Measurements from ENCODE around the gene COL9A3.

The COL9A3 gene

GRCh38 chr20:62876501-62876901 is 59.7 kb downstream of the COL9A3 start:
- in situ Hi-C loops (cut with MboI; ENCODE audit: low sequenced_read_pairs): no loop called here

GRCh38 chr20:62876902-62877816 is 60.3 kb downstream of the COL9A3 start:
- in situ Hi-C loops (cut with MboI; ENCODE audit: low sequenced_read_pairs): no loop called here

- in situ Hi-C loops (cut with MboI; ENCODE audit: low sequenced_read_pairs): no loop called here
These were observed 61.6 kb downstream of the COL9A3 start for GRCh38 chr20:62878244-62879038.

GRCh38 chr20:62879275-62880146 is 62.7 kb downstream of the COL9A3 start:
- in situ Hi-C loops (cut with MboI; ENCODE audit: low sequenced_read_pairs): no loop called here

DNA sequence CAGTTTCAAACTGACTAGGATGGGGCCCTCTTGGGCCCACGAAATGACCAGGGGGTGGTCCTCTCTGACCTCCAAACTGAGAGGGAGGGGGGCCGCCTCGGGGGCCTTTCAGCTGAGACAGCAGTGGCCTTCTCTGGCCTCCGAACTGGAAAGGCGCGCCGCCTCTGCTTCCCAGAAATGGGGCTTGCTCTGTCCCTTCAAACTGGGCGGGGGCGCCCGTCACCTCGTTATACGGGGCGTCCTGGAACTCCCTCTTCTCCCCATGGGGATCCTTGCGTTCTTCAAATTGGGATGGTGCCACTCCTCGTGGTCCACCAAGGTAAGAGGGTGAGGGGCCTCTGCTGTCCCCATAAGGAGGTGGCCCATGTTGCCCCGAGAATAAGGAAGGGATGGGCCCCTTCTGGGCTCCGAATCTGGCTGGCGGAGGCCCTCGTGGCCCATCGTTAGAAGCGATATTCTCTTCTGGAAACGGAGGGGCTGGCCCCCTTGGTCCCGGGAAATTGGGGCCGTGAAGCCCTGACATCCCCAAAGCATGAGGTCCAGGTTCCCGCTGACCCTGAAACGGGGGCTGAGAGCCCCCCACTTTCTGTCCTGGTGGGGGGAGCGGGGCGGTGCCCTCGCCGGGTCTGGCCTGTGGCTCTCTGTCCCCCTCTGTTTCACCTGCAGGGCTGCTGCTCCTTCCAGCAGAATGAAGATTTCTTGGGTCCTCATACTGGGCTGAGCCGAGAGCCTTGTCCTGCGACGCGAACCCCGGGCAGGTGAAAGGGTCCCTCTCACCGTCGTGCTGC is 63.5 kb downstream of the COL9A3 start:
- in situ Hi-C loops (cut with MboI; ENCODE audit: low sequenced_read_pairs): no loop called here

GRCh38 chr20:62880935-62881661 is 64.2 kb downstream of the COL9A3 start:
- in situ Hi-C loops (cut with MboI; ENCODE audit: low sequenced_read_pairs): no loop called here

GRCh38 chr20:62881662-62882395 is 65.0 kb downstream of the COL9A3 start:
- in situ Hi-C loops (cut with MboI; ENCODE audit: low sequenced_read_pairs): no loop called here

- in situ Hi-C loops (cut with MboI; ENCODE audit: low sequenced_read_pairs): no loop called here
These were observed 65.6 kb downstream of the COL9A3 start for GRCh38 chr20:62882426-62882825.

- in situ Hi-C loops (cut with MboI; ENCODE audit: low sequenced_read_pairs): no loop called here
These were observed 67.7 kb downstream of the COL9A3 start for GRCh38 chr20:62884556-62884955.

DNA sequence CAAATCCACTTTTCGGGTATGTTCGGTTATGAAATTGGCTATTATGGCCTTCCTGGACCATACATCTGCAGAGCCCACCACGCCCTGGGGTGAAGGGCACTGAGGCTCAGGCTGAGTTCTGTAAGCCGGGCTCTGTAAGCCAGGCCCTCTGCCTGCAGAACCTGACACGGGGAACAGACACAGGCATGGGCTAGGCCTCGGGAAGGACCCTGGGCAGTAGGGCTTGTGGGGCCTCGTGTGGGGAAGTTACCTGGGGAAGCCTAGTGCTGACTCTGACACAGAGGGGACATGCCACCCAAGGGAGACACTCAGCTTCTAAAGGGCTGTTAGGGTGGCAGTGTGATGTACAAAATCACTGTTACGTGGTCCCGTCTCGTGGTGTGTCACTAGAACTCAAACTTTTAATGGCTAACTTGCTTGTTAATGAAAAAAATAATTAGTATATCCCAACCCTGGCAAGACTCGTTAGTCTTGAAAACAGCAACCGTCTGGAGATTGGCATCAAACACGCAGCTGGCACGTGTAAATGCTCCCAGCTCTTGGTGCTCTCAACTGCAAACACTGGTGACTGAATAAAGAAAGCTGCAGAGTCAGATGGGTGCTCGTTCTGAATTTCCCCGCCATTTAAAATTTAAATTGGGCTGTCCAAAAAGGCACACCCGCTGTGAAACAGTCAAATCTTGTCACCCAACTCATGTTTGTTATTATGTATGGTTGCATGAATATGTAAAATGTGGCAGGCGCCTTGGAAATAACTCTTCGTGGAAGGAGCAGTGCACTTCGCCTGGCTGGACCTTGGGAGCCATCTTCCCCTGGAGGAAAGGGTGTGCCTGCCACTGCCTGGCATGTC is 68.4 kb downstream of the COL9A3 start:
- in situ Hi-C loops (cut with MboI; ENCODE audit: low sequenced_read_pairs): no loop called here

GRCh38 chr20:62885896-62886708 is 69.3 kb downstream of the COL9A3 start:
- in situ Hi-C loops (cut with MboI; ENCODE audit: low sequenced_read_pairs): no loop called here

- in situ Hi-C loops (cut with MboI; ENCODE audit: low sequenced_read_pairs): no loop called here
These were observed 69.8 kb downstream of the COL9A3 start for GRCh38 chr20:62886709-62887058.

GRCh38 chr20:62887152-62887859 is 70.5 kb downstream of the COL9A3 start:
- in situ Hi-C loops (cut with MboI; ENCODE audit: low sequenced_read_pairs): no loop called here

- in situ Hi-C loops (cut with MboI; ENCODE audit: low sequenced_read_pairs): no loop called here
These were observed 71.0 kb downstream of the COL9A3 start for GRCh38 chr20:62887860-62888239.

- in situ Hi-C loops (cut with MboI; ENCODE audit: low sequenced_read_pairs): no loop called here
These were observed 71.6 kb downstream of the COL9A3 start for GRCh38 chr20:62888406-62888805.

- in situ Hi-C loops (cut with MboI; ENCODE audit: low sequenced_read_pairs): no loop called here
These were observed 72.1 kb downstream of the COL9A3 start for GRCh38 chr20:62888910-62889309.

- in situ Hi-C loops (cut with MboI; ENCODE audit: low sequenced_read_pairs): no loop called here
These were observed 72.6 kb downstream of the COL9A3 start for GRCh38 chr20:62889411-62889810.

Data from HL-60/S4 (cell line).